K562 (cell line): ENCODE results near the gene PRDX3. TPM values are rescaled to one million over a fixed set of nuclear protein-coding genes. Genes with fewer than 3 reads are reported as not detected.

Experiments
- ATAC-seq: fragments of 200-7000 bp; cut with Tn5 transposase; 3 replicates; pipeline ENCODE4 v1.9.1; 2020; ENCODE audit warnings: moderate library complexity
- BruUV-seq: library from RNA; stranded (reverse); fragments of 400-500 nt; replicated peaks from 2 replicates; lab custom pipeline; 2021; lab: Mats Ljungman, UMichigan
- CTCF ChIA-PET: fragments of 300-600 bp; formaldehyde crosslinking; extraction: SDS; loops from one replicate; lab custom pipeline; 2021; ENCODE audit warnings: low intra/inter-chr PET ratio; lab: Yijun Ruan, JAX
- POLR2A ChIA-PET: fragments of 300-600, 350-650 bp; sonication (Branson Sonifier 250); formaldehyde crosslinking; extraction: SDS; loops from one replicate; lab custom pipeline; 2021; ENCODE audit warnings: antibody characterized with exemption, inconsistent platforms; lab: Yijun Ruan, JAX
- DNase-seq, 4 experiments: peaks; one replicate each; pipeline versions ENCODE4 v3.0.0 to v3.0.0-alpha.2; 2011 to 2018; ENCODE audit warnings: low spot score in 3 of 4, mixed read lengths in 3 of 4; ENCODE audit errors: extremely low read depth in 1 of 4
- FAIRE-seq: peaks from 2 replicates; lab custom pipeline; 2011; peaks lifted over from hg19 to GRCh38; lab: Jason Lieb, UNC
- H2AFZ ChIP-seq: 2 replicates; pipeline ENCODE4 v1.6.0; 2011; ENCODE audit warnings: low read depth, low read length, control low read depth, inconsistent platforms
- H3K27ac ChIP-seq: fragments of 200-600 bp; 3 replicates; pipeline ENCODE4 v1.8.0; 2011; ENCODE audit warnings: low read depth, mild to moderate bottlenecking, control low read depth, inconsistent platforms, low read length, moderate library complexity, mixed read lengths; ENCODE audit errors: extremely low read depth
- H3K27me3 ChIP-seq, 2 experiments: fragments of 300-600 bp in 1 of 2; 2 replicates in 1 of 2; 3 replicates in 1 of 2; pipeline versions ENCODE4 v1.6.0 to v1.8.0; 2011; ENCODE audit warnings: inconsistent platforms in 2 of 2, low read length in 2 of 2, mild to moderate bottlenecking in 1 of 2, mixed read lengths in 1 of 2, moderate library complexity in 1 of 2; ENCODE audit not compliant: control insufficient read depth in 2 of 2, insufficient read depth in 2 of 2
- H3K36me3 ChIP-seq: fragments of 300-600 bp; 3 replicates; pipeline ENCODE4 v1.8.0; 2011; ENCODE audit warnings: mild to moderate bottlenecking, low read length, inconsistent platforms; ENCODE audit not compliant: control insufficient read depth, insufficient read depth
- H3K4me1 ChIP-seq, 2 experiments: fragments of 200-600 bp in 1 of 2; replicated peaks in 1 of 2; 2 replicates in 1 of 2; 3 replicates in 1 of 2; pipeline versions ENCODE4 v1.5.1 to v1.8.0; 2011; ENCODE audit warnings: inconsistent platforms in 2 of 2, low read length in 2 of 2, mild to moderate bottlenecking in 1 of 2, mixed read lengths in 1 of 2, moderate library complexity in 1 of 2; ENCODE audit not compliant: control insufficient read depth in 2 of 2, insufficient read depth in 2 of 2
- H3K4me2 ChIP-seq: 2 replicates; pipeline ENCODE4 v1.6.1; 2011; ENCODE audit warnings: low read length, control low read depth, inconsistent platforms, mixed read lengths; ENCODE audit not compliant: insufficient read depth
- H3K4me3 ChIP-seq: fragments of 200-600 bp; sonication (generic), shearing (Covaris generic); 2 replicates; pipeline ENCODE4 v1.5.1; 2016; ENCODE audit warnings: control low read depth, inconsistent platforms
- H3K79me2 ChIP-seq: fragments of 200-600 bp; 3 replicates; pipeline ENCODE4 v1.8.0; 2011; ENCODE audit warnings: low read length, inconsistent platforms; ENCODE audit not compliant: control insufficient read depth, insufficient read depth
- H3K9ac ChIP-seq, 2 experiments: 2 replicates each; pipeline versions ENCODE4 v1.6.0 to v1.6.1; 2011; ENCODE audit warnings: low read depth in 2 of 2, low read length in 2 of 2, control low read depth in 1 of 2, inconsistent platforms in 1 of 2, mild to moderate bottlenecking in 1 of 2, mixed read lengths in 1 of 2; ENCODE audit not compliant: insufficient read depth in 1 of 2
- H3K9me1 ChIP-seq: one replicate; pipeline ENCODE4 v1.6.0; 2011; ENCODE audit warnings: inconsistent platforms, mild to moderate bottlenecking, low read length, moderate library complexity; ENCODE audit not compliant: control insufficient read depth, insufficient read depth
- H3K9me3 ChIP-seq: replicated peaks from 2 replicates; pipeline ENCODE4 v1.5.1; 2011; ENCODE audit warnings: low read depth, low read length, inconsistent platforms; ENCODE audit not compliant: control insufficient read depth, insufficient read depth
- H4K20me1 ChIP-seq: replicated peaks from 2 replicates; pipeline ENCODE4 v1.6.1; 2011; ENCODE audit warnings: low read length, inconsistent platforms, mixed read lengths; ENCODE audit not compliant: control insufficient read depth, insufficient read depth
- MAFF ChIP-seq: IDR thresholded peaks from 2 replicates; pipeline ENCODE4 v1.6.1; 2012; ENCODE audit warnings: low read length, improper control_type of control experiment
- RBFOX2 ChIP-seq: fragments of 200-400 bp; formaldehyde crosslinking; IDR thresholded peaks from 2 replicates; pipeline ENCODE4 v1.6.1; 2017; ENCODE audit warnings: low read depth, mild to moderate bottlenecking, low read length, moderate library complexity
- SMAD4 ChIP-seq: fragments of 250-450 bp; sonication (Bioruptor Pico); conservative IDR thresholded peaks from 2 replicates; pipeline ENCODE4 v1.8.0; 2021; ENCODE audit warnings: inconsistent platforms, mild to moderate bottlenecking, moderate library complexity
- WGBS: fragments of 100-300 bp; shearing (Covaris generic); methylation state at CpG from one replicate; pipeline ENCODE4 v1.1.6; 2016; ENCODE audit warnings: low coverage, mixed read lengths; ENCODE audit not compliant: insufficient coverage; ENCODE audit errors: missing lambda C conversion rate; 5-methylcytosine and 5-hydroxymethylcytosine counted together
- in situ Hi-C: fragments of 300-500 bp; cut with MboI; formaldehyde crosslinking; loops from 4 replicates; pipeline ENCODE4 v1.15.0; 2018; ENCODE audit warnings: inconsistent platforms, mixed read lengths
- intact Hi-C: fragments of 100-400 bp; cut with micrococcal nuclease; formaldehyde crosslinking; loops from 2 replicates; pipeline ENCODE4 v1.14.2; 2022
- polyA plus RNA-seq, 8 experiments: library from polyadenylated mRNA; depleted of rRNA in 4 of 8; stranded (reverse) in 5 of 8; unstranded in 3 of 8; fragments of >200 nt; fragmentation: Nextera tagmentation in 2 of 8; fragmentation: Illumina TruSeq in 1 of 8; extraction: Ambion mirVana in 2 of 8; extraction: Trizol in 1 of 8; gene quantifications; 2 replicates each; pipeline versions ENCODE4 v1.2.1 to v1.2.3, GENCODE V29; 2011 to 2014; ENCODE audit warnings: inconsistent platforms in 1 of 8, missing spikeins in 1 of 8
- total RNA-seq, 7 experiments: library from RNA; depleted of rRNA in 6 of 7; stranded (reverse); fragments of >200 nt in 6 of 7; fragmentation: Illumina TruSeq in 2 of 7; extraction: Trizol in 2 of 7; gene quantifications; 2 replicates each; pipeline versions ENCODE4 v1.2.1 to v1.2.3, GENCODE V29; 2011 to 2021; ENCODE audit warnings: low replicate concordance in 1 of 7
- TF ChIP-seq, protein P1 (sequence below): fragments of 250-450 bp; sonication (Bioruptor Pico); IDR thresholded peaks from 2 replicates; pipeline ENCODE4 v1.8.0; 2022; ENCODE audit warnings: inconsistent platforms

Gene PRDX3
- total and polyA plus RNA-seq, 9 of the 15 experiments (the other 6 are each of a cell fraction or from before 2014, with no cell fraction given): 122 to 994 (median 173) TPM

- H3K36me3 ChIP-seq: peaks cover 68% of the 10 kb centered on the region
- FAIRE-seq (no peak), ATAC-seq (no peak), DNase-seq (no peak)
- peaks cover 15 to 23% of the 10 kb centered on the region in 2 experiments; a peak in 4 of 5 replicates for H3K4me1 ChIP-seq
- no peak overlapping the region for H3K4me2 ChIP-seq
- H3K9me3 ChIP-seq: no peaks in the 10 kb centered on the region
- no TSS peak for BruUV-seq
- H3K27ac ChIP-seq: no peak overlapping the region
- H3K79me2 ChIP-seq: peaks cover 26% of the 10 kb centered on the region
- intact Hi-C loops: no loop called here
- no peaks in the 10 kb centered on the region for H4K20me1 ChIP-seq
- in situ Hi-C loops: no loop called here
- no peak overlapping the region for H3K9ac ChIP-seq
- CTCF ChIA-PET: no interaction called here
- 97% methylated on average over 5 of the region's 8 CpGs for WGBS
- H2AFZ ChIP-seq: no peak overlapping the region
- H3K27me3 ChIP-seq: no peaks in the 10 kb centered on the region
- H3K4me3 ChIP-seq: no peak overlapping the region
- POLR2A ChIA-PET: interaction anchor here (0.5 to 1.1 kb wide), 2 partner anchors 11 to 226 kb away, joined by 3 to 5 read pairs; no protein-coding TSS in a partner anchor
- H3K9me1 ChIP-seq: no peaks in the 10 kb centered on the region
- TF ChIP-seq SMAD4 (CRISPR knock-in tag) (no peak), RBFOX2 (peak; percentile 38; the same call in 1 of the 2 replicates), MAFF (no peak)
- TF ChIP-seq, protein P1, sequence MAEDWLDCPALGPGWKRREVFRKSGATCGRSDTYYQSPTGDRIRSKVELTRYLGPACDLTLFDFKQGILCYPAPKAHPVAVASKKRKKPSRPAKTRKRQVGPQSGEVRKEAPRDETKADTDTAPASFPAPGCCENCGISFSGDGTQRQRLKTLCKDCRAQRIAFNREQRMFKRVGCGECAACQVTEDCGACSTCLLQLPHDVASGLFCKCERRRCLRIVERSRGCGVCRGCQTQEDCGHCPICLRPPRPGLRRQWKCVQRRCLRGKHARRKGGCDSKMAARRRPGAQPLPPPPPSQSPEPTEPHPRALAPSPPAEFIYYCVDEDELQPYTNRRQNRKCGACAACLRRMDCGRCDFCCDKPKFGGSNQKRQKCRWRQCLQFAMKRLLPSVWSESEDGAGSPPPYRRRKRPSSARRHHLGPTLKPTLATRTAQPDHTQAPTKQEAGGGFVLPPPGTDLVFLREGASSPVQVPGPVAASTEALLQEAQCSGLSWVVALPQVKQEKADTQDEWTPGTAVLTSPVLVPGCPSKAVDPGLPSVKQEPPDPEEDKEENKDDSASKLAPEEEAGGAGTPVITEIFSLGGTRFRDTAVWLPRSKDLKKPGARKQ (CRISPR knock-in tag): no peak
These were observed 19.3 kb downstream of the PRDX3 start for GRCh38 chr10:119159332-119159731.
